ENCODE data around the gene CREBRF. TPM values are rescaled to one million over a fixed set of nuclear protein-coding genes. Genes with fewer than 3 reads are reported as not detected.

The CREBRF gene
- total and polyA plus RNA-seq, 2 of the 8 experiments (the other 6 are each of a cell fraction or from before 2014, with no cell fraction given): 1.2 to 4.7 TPM

DNA sequence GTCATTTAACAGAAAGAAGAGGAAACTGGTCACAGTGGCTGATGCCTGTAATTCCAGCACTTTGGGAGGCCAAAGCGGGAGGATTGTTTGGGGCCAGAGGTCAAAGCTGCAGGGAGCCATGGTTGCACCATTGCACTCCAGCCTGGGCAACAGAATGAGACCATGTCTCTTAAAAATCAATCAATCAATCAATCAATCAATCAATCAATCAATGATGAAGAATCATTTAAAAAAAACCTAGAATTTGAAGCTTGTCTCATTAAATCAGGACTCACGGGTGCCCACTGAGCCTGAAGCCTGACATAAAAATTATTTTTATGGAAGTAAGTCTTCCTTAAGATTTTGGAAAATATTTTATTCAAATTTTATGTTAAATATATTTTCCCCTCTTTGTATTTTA lies 132.1 kb downstream of the CREBRF start:
- FAIRE-seq (no peak), DNase-seq (ENCODE audit: low read depth in 1 of 2, low spot score in 2 of 2) (no peak)
- ChIA-PET CTCF (ENCODE audit: partially characterized antibody) (interaction anchor here (0.6 to 6.2 kb wide), 5 partner anchors 11 to 159 kb away, joined by 3 to 44 read pairs (median 4); no protein-coding TSS in a partner anchor), POLR2A (ENCODE audit: partially characterized antibody) (no interaction called here)
- no peaks in the 10 kb centered on the region for H3K36me3 ChIP-seq (ENCODE audit: control insufficient read depth in 2 of 4, insufficient read depth in 4 of 4, low read length in 3 of 4)
- H3K27me3 ChIP-seq (replicated peaks in 1 of 4; ENCODE audit: control insufficient read depth in 3 of 4, extremely low read depth in 1 of 4, insufficient read depth in 3 of 4, low read length in 3 of 4): no peaks in the 10 kb centered on the region
- no peak overlapping the region for H4K8ac ChIP-seq (ENCODE audit: extremely low read depth, insufficient read depth, low read length)
- 90% methylated on average over 2 of the region's 2 CpGs; no CpG with 5 or more reads in 1 of the 2 experiments for WGBS, 2 experiments (ENCODE audit: extremely low coverage in 1 of 2, insufficient coverage in 1 of 2, insufficient read length in 1 of 2, insufficient replicate concordance in 2 of 2, low coverage in 1 of 2, low lambda C conversion rate in 2 of 2, missing lambda C conversion rate in 1 of 2)
- H2BK20ac ChIP-seq (ENCODE audit: low read length): no peak overlapping the region
- H3K9me3 ChIP-seq (ENCODE audit: insufficient read depth in 2 of 2, low read depth in 1 of 2, low read length in 1 of 2): no peaks in the 10 kb centered on the region
- no peak overlapping the region for H3K27ac ChIP-seq (ENCODE audit: low read depth, low read length)
- no peak overlapping the region for H3K4ac ChIP-seq (replicated peaks; ENCODE audit: insufficient read length, low read depth, low read length)
- no peak overlapping the region for H3K9ac ChIP-seq (replicated peaks in 1 of 4; ENCODE audit: extremely low read depth in 1 of 4, low read depth in 3 of 4, low read length in 3 of 4)
- H3K4me1 ChIP-seq (replicated peaks in 1 of 4; ENCODE audit: control insufficient read depth in 3 of 4, insufficient read depth in 4 of 4, low read length in 3 of 4): peaks cover 0 to 4% (median 0%) of the 10 kb centered on the region in 4 experiments; a peak in 1 of 7 replicates
- H3K4me2 ChIP-seq (ENCODE audit: insufficient read depth in 1 of 2, low read depth in 2 of 2, low read length in 2 of 2): no peak overlapping the region
- no peak overlapping the region for H2BK12ac ChIP-seq (ENCODE audit: low read depth, low read length)
- no peak overlapping the region for H2BK15ac ChIP-seq (ENCODE audit: low read length)
- H2AK5ac ChIP-seq (ENCODE audit: low read depth, low read length): no peak overlapping the region
- H3K23me2 ChIP-seq (ENCODE audit: low read depth, low read length): no peaks in the 10 kb centered on the region
- H3K14ac ChIP-seq (ENCODE audit: insufficient read length): no peak overlapping the region
- H3K23ac ChIP-seq (ENCODE audit: insufficient read length): no peak overlapping the region
- no peak overlapping the region for H4K5ac ChIP-seq (ENCODE audit: insufficient read length, low read depth, low read length)
- TF ChIP-seq SIRT6 (IDR thresholded peaks at IDR 0.05; ENCODE audit: low read length) (no peak), CHD1 (IDR thresholded peaks at IDR 0.05; ENCODE audit: low read depth, low read length) (no peak), GTF2F1 (IDR thresholded peaks at IDR 0.05; ENCODE audit: borderline replicate concordance, low read depth, low read length) (no peak), RNF2 (IDR thresholded peaks at IDR 0.05; ENCODE audit: borderline replicate concordance, low read depth, low read length, missing control alignments, poor library complexity, severe bottlenecking) (no peak)
- TF ChIP-seq, protein P1, sequence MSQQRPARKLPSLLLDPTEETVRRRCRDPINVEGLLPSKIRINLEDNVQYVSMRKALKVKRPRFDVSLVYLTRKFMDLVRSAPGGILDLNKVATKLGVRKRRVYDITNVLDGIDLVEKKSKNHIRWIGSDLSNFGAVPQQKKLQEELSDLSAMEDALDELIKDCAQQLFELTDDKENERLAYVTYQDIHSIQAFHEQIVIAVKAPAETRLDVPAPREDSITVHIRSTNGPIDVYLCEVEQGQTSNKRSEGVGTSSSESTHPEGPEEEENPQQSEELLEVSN (IDR thresholded peaks at IDR 0.05): no peak
- H3K18ac ChIP-seq (ENCODE audit: extremely low read depth, low read length): no peak overlapping the region
- H2BK120ac ChIP-seq (replicated peaks; ENCODE audit: low read depth, low read length): no peak overlapping the region
- H3K79me2 ChIP-seq (ENCODE audit: control insufficient read depth in 1 of 2, insufficient read depth in 2 of 2, low read length in 2 of 2): no peaks in the 10 kb centered on the region
- H4K91ac ChIP-seq (replicated peaks; ENCODE audit: insufficient read length, low read length): no peak overlapping the region
- H3K56ac ChIP-seq (replicated peaks; ENCODE audit: insufficient read length, low read depth, low read length): no peak overlapping the region
- H3K79me1 ChIP-seq (ENCODE audit: low read depth, low read length): no peaks in the 10 kb centered on the region
- no peaks in the 10 kb centered on the region for H4K20me1 ChIP-seq (replicated peaks in 1 of 2; ENCODE audit: control insufficient read depth in 1 of 2, insufficient read depth in 2 of 2, low read length in 2 of 2)
- H2AFZ ChIP-seq (ENCODE audit: low read length): no peak overlapping the region
- no peak overlapping the region for H3K4me3 ChIP-seq (ENCODE audit: extremely low read depth in 1 of 4, insufficient read depth in 2 of 4, low read depth in 3 of 4, low read length in 4 of 4)
- H2BK5ac ChIP-seq (ENCODE audit: low read depth, low read length): no peak overlapping the region

Data from H1 (cell line).